Liver (tissue), 3 donors: ENCODE data around the gene SLC38A2.

Experiments used
- ATF3 ChIP-seq: IDR thresholded peaks from 2 replicates; pipeline ENCODE4 v1.6.1; 2016; ENCODE audit warnings: antibody characterized with exemption
- EGR1 ChIP-seq, 2 donors: IDR thresholded peaks; 2 replicates each; pipeline ENCODE4 v1.6.1; 2016 to 2018; ENCODE audit warnings: antibody characterized with exemption in 2 of 2, low read depth in 2 of 2
- FOXA1 ChIP-seq: IDR thresholded peaks from 2 replicates; pipeline ENCODE4 v1.6.1; 2016; ENCODE audit warnings: antibody characterized with exemption
- GABPA ChIP-seq, 2 donors: IDR thresholded peaks in 1 of 2; conservative IDR thresholded peaks in 1 of 2; 2 replicates each; pipeline ENCODE4 v1.6.1; 2016; ENCODE audit warnings: antibody characterized with exemption in 2 of 2, mild to moderate bottlenecking in 1 of 2, moderate library complexity in 1 of 2
- JUND ChIP-seq, 2 donors: IDR thresholded peaks; 2 replicates each; pipeline ENCODE4 v1.6.1; 2016; ENCODE audit warnings: antibody characterized with exemption in 2 of 2
- MAX ChIP-seq: IDR thresholded peaks from 2 replicates; pipeline ENCODE4 v1.6.1; 2016; ENCODE audit warnings: antibody characterized with exemption
- RAD21 ChIP-seq, 2 donors: IDR thresholded peaks; 2 replicates each; pipeline ENCODE4 v1.6.1; 2016; ENCODE audit warnings: antibody characterized with exemption in 2 of 2, mild to moderate bottlenecking in 2 of 2
- SP1 ChIP-seq: IDR thresholded peaks from 2 replicates; pipeline ENCODE4 v1.6.1; 2018; ENCODE audit warnings: antibody characterized with exemption, mild to moderate bottlenecking
- YY1 ChIP-seq: IDR thresholded peaks from 2 replicates; pipeline ENCODE4 v1.6.1; 2016; ENCODE audit warnings: antibody characterized with exemption, mild to moderate bottlenecking
- TF ChIP-seq, protein P1 (sequence below): fragments of 150-350 bp; IDR thresholded peaks from 2 replicates; pipeline ENCODE4 v1.5.1; 2017; ENCODE audit warnings: improper control_type of control experiment, low read depth, low read length; ENCODE audit not compliant: missing input control
- TF ChIP-seq, protein P2 (sequence below): IDR thresholded peaks from 2 replicates; pipeline ENCODE4 v1.6.1; 2016; ENCODE audit warnings: antibody characterized with exemption
- donor health status: healthy.
- donor health status: healthy.

DNA sequence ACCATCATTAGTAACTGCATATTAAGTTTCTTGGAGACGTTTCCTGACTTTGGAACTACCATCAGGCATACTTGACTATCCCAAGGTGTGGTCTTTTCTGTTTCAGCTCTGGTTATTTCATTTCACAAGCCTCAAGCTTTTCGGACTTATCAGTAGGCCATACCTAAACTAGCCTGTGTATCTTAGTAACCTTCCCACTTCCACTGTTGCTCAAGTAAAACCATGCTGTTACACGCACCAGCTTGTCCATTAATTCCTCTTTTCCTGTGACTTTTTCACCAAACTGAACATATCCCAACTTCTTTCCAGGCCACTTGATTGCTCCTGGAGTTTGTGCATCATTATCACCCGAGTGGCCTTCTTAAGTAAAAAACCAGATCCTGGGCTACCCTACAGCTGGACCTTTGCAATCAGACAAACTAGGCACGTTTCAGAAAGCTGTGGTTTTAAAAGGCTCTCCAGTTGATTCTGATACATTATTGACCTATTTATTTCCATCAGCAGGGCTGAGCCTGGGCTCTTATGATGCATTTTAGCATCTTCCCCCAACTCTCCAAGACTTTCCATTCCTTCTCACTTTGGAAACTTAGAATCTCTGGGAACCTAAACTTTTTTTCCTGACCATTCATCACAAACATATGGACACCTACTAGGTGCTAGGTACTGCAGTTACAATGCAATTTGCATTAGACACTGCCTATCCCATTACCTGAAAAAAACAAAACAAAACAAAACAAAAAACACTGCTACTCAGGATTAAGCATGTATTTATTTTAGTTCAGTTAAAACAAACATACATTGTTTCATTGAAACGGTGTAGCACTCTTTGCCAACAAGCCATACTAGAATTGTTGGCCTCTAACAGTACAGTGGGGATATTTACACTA is 14.9 kb downstream of the SLC38A2 start:
- TF ChIP-seq JUND (IDR thresholded peaks at IDR 0.05), result peak in 1 of 2 donors; percentile 43
- no peak for TF ChIP-seq FOXA1
- TF ChIP-seq, protein P1, sequence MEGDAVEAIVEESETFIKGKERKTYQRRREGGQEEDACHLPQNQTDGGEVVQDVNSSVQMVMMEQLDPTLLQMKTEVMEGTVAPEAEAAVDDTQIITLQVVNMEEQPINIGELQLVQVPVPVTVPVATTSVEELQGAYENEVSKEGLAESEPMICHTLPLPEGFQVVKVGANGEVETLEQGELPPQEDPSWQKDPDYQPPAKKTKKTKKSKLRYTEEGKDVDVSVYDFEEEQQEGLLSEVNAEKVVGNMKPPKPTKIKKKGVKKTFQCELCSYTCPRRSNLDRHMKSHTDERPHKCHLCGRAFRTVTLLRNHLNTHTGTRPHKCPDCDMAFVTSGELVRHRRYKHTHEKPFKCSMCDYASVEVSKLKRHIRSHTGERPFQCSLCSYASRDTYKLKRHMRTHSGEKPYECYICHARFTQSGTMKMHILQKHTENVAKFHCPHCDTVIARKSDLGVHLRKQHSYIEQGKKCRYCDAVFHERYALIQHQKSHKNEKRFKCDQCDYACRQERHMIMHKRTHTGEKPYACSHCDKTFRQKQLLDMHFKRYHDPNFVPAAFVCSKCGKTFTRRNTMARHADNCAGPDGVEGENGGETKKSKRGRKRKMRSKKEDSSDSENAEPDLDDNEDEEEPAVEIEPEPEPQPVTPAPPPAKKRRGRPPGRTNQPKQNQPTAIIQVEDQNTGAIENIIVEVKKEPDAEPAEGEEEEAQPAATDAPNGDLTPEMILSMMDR, result no peak
- peak in 1 of 2 donors; percentile 1 for TF ChIP-seq EGR1 (IDR thresholded peaks at IDR 0.05; ENCODE audit: low read depth in 2 of 2)
- TF ChIP-seq SP1, result no peak
- TF ChIP-seq GABPA (IDR thresholded peaks at IDR 0.05 in 1 of 2, conservative IDR thresholded peaks at IDR 0.05 in 1 of 2), result peak in 1 of 2 donors; percentile 14
- TF ChIP-seq RAD21 (IDR thresholded peaks at IDR 0.05), result no peak
- TF ChIP-seq ATF3, result no peak
- TF ChIP-seq MAX, result no peak
- TF ChIP-seq, protein P2, sequence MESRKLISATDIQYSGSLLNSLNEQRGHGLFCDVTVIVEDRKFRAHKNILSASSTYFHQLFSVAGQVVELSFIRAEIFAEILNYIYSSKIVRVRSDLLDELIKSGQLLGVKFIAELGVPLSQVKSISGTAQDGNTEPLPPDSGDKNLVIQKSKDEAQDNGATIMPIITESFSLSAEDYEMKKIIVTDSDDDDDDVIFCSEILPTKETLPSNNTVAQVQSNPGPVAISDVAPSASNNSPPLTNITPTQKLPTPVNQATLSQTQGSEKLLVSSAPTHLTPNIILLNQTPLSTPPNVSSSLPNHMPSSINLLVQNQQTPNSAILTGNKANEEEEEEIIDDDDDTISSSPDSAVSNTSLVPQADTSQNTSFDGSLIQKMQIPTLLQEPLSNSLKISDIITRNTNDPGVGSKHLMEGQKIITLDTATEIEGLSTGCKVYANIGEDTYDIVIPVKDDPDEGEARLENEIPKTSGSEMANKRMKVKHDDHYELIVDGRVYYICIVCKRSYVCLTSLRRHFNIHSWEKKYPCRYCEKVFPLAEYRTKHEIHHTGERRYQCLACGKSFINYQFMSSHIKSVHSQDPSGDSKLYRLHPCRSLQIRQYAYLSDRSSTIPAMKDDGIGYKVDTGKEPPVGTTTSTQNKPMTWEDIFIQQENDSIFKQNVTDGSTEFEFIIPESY, result no peak
- no peak for TF ChIP-seq YY1
